HG03439 (cell line): Measurements from ENCODE around the gene SLC45A3.
A peak's percentile ranks its signal among the peaks of the same experiment; 100 is the strongest.

Experiments used
- ATAC-seq: cut with Tn5 transposase; IDR thresholded peaks from one replicate; pipeline ENCODE4 v1.9.1; 2021; ENCODE audit warnings: mild to moderate bottlenecking, moderate library complexity; ENCODE audit not compliant: unreplicated experiment

Gene SLC45A3

DNA sequence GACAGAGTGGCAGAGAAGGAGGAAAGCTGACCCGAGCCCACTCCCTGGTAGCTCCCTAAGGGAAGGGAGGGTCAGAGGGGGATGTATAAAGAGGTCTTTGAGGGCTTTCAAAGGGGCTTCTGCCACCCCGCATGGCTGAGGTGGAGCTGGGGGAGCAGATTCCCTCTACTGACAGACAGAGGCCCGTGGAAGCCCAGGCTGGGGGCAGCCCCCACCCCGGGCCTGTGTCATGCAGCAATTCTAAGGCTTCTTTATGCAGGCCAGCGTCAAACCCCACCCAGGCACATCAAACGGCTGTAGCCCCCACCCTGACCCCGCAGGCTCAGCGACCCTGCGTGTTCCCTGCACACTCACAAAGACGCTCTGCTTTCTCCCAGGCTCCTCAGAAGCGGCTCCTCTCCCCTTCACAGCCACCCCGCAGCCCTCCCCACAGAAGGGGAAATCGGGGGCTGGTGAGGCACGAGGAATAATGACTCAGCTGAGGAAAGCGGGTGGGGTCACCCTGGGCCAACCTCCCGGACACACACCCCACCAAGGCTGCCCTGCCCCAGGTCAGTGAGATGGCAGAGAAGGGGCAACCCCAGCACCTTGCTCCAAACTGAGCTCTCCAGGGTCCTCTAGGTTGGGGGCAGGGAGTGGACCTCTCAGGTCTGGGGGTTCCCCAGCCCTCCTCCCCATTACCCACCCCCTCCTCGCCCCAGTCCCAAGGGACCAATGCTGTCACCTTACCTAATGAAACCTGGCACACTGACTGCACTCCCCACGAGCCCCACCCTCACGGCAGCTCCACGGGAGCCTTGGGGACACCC, 10.8 kb downstream of the SLC45A3 start:
- no peak for ATAC-seq

DNA sequence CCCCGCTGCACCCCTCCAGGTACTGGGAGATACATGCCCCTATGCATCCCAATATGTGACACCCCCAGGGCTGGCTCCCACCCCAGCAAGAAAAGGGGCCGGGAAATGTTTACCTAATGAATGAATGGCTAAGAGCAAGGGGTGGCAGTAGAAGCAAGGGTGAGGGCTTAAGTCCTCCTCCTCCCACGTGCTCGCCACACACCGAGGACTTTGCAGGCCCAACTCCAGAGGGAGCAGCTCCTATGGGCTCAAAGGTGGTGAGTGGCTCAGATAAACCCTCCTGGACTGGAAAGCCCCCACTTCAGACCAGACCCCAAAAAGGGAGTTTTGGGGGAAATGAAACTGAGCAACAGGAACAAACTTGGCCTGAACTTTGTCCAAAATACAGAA, 11.4 kb downstream of the SLC45A3 start:
- ATAC-seq: no peak

DNA sequence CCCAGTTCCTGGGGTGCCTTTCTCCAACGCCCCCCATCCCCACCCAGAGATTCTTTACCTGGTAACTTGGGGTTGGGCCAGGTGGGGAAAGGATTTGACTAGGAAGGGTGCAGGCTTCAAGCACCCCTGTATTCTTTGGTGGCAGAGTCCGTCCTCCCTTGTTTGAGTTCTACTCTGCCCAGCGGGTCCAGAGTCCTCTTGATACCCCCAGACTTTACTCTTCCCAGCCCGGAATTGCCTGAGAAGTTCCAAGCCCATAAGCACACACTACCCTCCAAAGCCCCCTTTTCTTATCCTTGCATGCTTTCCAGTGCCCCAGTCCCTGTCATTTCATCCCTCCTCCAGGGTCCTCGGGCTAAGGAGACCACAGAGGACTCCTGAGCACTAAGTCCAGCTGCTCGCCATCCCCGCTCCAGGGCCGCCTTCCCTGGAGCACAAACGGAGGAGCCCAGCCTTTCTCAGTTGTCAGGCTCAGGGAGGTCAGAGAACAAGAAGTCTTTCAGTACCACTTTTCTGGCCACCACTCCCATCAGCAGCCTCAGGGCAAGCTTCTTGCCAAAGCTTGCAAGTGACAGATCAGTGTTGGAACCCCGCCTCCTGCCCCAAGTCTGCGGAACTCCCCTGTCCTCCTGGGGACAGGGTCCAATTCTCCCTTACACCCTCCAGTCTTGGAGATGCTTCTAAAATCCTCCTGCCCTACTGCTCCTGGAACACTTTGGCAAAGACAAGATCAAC, 12.2 kb downstream of the SLC45A3 start:
- ATAC-seq: no peak

DNA sequence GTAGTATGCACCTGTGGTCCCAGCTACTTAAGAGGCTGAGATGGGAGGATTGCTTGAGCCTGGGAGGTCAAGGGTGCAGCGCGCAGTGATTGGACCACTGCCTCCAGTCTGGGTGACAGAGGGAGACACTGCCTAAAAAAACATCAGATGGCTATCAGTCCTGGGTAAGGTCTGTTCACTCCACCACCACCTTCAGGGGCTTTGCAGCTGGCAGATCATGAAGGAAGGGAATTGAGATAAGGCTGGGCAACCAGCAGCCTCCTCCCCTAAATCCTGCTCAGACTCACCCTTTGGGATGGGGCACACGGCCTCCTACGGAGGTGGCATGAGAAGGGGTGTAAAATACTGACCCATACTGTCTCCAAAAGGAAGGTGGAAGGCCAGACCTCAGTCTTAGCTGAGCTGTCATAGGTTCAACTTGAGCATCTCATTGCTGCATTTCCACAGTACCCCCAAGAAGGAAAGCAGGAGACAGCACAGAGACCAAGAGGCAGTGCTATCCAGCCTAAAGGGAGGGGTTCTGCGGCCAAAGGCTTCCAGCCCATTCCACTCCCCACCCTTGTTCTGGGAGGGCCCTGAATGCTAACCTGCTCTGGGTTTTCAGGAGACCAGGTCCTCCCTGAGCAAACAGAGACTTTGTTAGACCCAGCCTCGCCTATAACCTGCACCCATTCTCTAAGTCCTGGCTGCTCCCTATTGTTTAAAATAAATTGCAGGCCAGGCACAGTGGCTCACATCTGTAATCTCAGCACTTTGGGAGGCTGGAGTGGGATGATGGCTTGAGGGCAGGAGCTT, 13.7 kb downstream of the SLC45A3 start:
- no peak for ATAC-seq

DNA sequence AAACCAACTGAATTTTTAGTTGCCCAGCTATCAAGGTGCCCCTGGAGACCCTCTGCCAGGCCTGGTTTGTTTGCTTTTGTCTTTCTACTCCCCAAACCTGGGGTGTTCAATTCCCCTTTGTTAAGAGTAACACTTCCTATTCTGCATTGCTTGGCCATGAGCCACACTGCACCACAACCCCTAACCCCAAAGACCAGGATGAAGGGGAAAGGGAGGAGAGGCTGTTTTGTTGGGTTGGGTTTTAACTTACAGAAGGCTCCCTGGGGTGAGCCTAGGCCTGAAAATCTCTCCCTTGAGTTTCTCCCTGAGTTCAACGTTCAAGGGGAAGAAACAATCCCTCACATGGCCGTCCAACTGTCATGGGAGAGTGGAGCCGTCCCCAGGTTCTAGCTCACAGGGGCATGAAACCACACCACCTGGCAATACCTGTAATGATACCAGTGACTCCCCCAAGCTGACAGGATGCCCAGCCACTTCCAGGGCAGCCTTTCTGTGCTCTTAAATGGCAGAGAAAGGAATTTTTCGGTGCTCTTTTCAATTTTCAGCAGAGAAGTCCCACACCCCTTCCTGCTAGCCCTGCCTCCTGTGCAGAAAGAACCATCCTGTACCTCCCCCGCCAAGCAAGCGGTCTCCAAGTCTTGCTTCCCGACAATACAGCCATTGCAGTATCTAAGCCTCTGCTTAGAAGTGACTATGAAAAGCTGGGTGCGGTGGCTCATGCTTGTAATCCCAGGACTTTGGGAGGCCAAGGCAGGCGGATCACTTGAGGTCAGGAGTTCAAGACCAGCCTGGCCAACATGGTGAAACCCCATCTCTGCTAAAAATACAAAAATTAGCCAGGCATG, 14.9 kb downstream of the SLC45A3 start:
- no peak for ATAC-seq

DNA sequence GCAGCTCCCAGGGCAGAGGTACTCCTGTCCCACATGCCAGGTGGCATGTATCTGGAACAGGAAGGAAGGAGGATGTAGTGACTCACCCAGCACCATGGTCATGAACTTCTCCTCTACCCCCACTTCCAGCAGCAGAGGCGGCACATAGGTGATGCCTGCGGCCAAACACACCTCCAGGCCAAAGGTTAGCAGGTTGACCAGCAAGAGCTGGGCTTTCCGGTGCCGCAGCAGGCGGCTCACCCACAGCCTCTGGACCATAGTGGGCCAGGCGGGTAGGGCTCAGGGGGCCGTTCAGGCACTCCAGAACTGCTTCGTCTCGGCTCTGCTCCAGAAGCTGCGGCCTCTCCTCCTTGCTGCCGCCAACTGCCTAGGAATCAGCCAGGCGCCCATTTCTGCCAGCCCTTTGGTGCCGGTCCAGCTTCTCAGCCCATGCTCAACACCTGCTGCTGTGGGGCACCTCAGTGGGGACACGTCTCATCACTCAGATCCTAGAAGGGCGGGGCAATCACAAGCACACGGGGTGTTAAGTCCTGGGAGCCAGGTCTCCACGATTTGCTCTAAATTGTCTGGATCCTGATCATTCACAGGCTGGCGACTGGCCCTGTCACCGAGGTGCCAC, 15.8 kb downstream of the SLC45A3 start:
- no peak for ATAC-seq

DNA sequence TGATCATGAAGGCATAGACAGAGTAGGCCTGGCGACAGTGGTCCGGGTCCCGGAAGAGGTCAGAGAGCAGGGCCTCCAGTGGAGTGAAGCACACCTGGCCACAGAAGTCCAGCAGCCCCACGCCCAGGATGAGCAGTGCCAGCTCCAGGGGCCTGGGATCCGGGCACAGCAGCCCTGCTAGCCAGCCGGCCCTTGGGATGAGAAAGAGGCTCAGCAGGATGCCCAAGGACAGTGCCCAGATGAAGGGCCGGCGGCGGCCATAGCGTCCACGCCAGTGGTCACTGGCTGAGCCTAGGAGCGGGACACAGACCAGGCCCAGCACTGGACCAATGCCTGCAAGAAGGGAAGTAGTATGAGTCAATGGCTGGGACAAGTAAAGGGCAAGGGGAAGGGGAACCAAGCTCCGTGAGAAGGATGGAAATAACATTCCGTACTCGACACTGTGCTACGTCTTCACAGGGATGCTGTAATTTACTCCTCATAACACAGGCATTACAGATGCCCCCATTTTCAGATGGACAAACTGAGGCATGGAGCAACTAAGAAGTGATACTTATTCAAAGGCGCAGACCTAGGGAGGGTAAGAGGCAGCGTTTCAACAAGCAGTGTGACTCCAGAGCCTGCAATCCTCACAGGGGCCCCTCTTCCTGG, 16.9 kb downstream of the SLC45A3 start:
- ATAC-seq: no peak

DNA sequence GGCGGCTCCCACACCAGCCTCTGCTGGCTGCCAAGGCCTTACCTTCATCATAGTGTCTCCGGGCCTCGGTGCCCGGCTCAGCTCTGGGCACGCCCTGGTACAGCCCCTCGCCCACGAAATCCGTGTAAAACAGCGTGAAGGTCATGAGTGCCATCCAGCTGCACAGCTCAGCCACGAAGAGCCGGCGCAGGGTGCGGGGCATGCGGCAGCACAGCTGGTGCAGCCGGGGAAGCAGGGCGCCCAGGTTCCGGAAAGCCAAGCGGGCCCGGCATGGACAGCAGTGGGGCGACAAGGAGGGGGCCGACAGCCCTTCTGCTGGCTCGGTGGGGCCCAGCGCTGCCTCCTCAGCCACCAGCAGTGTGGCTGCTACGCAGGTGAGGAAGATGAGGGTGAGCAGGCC, 17.5 kb downstream of the SLC45A3 start:
- ATAC-seq: no peak

DNA sequence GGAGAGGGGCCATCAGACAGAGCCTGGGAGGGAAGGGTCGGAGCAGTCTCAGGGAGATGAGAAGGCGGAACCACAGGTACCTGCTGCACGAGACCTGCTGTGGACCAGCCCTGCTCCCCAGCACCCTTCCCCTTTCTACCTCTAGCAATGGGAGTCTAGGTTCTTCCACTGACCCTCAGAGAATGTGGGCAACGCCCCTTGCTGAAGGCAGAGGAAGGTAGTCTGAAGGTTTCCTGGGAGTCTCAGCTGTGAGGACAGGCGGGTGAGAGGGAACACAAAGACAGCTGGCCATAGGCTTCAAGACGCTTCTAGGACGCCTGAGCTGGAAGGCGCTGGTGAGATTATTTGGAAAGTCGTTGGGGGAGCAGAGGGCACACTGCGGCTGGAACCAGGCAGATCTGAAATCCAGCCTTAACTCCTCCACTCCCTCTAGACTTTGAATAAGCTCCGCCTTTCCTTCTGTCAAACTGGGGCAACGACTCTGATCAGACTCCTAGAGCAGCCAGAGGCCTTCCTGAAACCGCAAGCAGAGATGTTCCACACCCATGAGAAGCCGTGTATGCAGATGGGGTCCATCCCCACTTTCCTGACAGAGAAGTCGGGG, 18.1 kb downstream of the SLC45A3 start:
- no peak for ATAC-seq

DNA sequence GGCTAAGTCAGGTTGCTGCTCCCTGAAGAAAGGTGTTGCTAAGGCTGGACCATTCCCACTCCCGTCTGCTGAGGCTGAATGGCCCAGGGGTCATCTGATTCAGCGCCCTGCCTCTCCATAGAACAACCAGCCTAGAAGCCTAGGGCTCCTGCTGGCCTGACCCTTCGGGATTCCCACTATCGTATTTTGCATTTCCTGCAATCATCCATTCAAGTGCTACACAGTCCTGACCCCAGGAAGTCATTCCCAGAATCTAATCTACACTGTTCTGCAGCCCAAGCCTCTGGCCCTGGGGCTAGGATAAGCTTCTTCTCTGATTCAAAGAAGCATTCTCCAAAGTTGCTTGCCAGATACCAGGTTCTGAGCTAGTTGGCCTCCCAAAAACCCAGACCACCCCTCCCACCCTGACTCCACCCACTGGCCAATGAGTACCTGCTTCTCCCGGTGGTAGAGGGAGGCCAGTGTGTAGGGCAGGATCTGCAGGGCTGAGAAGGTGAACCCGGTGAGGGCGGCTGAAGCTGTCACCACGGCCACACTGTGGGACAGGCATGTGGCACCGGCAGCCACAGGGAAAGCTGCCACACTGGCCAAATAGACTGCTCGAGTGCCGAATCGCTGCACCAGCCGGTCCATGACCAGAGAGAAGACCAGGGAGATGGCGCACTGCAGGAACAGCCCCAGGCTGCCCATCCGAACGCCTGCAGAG, 18.7 kb downstream of the SLC45A3 start:
- ATAC-seq: no peak

DNA sequence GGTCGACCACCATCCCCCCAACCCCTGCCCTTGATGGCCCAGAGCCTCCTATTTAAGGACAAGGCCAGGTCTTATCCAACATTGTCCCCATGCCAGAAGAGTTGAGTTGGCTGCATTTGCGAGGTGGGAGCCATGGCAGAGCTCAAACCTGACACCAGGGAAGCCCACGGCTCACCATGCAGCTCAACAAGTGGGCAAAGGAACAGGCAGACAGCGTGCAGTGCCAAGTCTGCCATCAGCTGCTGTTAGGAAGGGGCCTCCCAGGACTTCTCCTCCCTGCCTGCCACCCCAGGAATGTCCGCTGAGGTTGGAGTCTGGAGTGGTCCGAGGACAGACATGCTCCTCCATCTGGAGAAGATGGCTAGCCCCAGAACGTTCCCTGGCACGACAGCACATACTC, 19.9 kb downstream of the SLC45A3 start:
- no peak for ATAC-seq

DNA sequence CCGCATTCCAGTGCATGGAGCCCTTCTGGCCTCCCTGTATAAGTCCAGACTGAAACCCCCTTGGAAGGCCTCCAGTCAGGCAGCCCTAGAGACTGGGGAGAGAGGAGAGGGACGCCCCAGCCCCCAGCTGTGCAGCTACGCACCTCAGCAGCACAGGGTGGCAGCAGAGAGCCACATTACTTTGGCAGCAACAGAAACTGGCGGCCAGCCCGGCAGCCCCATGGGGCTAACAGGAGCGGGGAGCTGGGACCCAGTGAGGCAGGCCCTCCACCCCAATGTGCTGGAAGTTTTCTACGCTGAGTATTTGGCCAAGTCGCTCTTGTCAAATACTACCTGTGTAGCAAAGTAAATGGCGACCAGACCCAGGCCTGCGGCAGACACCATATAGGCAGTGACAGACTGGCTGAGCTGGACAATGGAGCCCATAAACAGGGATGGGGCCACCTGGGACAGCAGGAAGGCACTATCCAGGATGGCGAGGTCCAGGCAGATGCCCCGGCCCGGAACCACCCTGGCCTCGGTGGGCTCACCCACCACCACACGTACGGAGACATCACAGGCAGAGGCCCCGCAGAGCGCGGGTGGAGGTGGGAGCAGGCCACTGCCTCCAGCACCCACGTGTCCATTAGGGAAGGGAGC, 21.2 kb downstream of the SLC45A3 start:
- peak; percentile 64 for ATAC-seq

DNA sequence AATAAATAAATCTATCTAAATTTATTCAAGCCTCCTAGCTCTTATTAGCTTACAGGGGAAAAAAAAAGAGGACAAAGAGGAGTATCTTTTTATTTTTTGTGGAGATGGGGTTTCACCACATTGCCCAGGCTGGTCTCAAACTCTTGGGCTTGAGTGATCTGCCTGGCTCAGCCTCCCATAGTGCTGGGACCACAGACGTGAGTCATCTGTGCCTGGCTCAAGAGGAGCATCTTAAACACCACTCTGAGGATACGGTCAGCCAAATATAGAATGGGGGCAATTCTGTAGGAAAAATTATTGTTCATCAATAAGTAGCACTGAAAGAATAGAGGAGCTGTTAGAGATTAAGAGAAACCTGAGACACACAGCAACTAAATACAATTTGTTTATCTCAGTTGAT, 24.1 kb downstream of the SLC45A3 start:
- ATAC-seq: no peak

DNA sequence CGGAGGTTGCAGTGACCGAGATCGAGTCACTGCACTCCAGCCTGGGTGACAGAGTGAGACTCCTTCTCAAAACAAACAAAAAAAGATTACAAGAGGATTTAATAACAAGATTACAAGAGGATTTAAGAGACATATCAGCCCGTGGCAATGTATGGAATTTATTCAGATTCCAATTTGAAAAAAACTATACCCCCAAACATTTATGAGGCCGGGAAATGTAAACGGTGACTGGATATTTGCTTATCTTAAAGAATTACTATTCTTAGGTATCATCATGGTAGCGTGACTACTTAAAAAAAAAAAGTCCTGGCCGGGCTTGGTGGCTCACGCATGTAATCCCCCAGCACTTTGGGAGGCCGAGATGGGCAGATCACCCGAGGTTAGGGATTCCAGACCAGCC, 27.3 kb downstream of the SLC45A3 start:
- ATAC-seq: no peak

DNA sequence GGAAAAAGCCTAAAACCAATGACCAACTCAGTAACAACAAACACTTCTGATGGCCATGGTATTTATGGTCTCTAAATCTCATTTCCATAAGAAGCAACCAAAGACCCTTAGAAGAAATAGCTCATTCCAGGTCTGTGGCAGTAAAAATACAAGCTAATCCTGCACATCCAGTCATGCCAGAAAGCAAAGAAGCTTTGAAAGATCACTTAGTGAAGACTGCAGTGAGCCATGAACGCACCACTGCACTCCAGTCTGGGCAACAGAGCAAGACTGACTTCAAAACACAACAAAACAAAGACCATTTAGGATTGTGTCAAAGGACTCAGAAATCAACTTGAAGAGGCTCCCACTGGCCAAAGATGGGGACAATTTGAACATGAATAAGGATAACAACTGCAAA, 30.1 kb downstream of the SLC45A3 start:
- no peak for ATAC-seq

DNA sequence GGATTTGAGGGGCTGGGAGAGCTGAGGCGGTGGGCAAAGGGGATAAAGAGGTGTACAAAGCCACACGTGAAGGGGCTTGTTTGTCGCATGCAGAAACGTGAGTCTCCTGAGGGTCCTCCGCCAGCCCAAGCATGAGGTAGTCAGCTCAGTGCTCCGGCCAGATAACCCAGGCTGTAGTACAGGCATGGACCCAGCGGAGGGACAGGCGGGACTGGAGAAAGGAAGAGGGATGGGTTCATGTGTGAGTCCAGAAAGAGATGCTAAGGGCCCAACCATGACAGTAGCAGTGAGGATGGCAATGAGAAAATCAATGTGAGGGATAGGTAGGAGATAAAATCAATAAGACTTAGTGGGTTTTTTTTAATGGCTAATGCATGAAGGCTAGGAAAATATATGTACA, 34.8 kb downstream of the SLC45A3 start:
- no peak for ATAC-seq

DNA sequence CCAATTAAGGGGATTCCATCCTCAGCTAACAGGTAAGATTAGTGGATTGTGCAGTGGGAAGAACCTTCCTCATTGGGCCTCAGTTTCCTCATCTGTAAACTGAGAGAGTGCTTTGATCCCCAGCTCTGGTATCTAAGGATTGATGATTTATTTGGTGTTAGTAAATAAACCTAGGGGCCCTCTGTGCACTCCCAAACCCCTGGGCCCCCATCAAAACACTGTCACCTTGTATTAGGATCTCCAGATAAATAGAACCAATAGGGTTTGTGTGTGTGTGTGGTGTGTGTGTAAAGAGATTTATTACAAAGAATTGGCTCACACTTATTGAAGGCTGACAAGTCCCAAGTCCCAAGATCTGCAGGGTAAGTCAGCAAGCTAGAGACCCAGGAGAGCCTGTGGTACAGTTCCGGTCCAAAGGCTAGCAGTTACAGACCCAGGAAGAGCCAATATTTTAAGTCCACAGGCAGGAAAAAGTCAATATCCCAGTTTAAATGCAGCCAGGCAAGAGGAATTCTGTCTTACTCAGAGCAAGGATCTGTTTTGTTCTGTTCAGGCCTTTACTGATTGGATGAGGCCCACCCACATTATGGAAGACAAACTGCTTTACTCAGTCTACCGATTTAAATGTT, 37.5 kb downstream of the SLC45A3 start:
- no peak for ATAC-seq

DNA sequence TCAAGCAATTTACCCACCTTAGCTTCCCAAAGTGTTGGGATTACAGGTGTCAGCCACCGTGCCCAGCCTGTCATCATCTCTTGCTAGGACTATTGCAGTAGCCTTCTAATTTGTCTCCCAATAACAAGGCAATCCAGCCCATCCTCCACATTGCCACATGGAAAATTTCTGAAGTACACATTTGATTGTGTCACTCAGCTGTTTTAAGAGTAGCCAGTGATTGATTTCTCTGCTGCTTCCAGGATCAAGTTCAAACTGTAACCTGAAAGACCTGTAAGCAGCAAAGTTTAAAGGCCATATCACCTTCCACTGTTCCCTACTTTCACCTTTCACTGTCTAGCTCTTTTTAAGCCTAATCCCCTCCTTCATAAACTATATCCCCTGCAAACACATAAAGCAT, 40.7 kb downstream of the SLC45A3 start:
- ATAC-seq: no peak
